HepG2 (cell line): Measurements from ENCODE around the gene ENTPD5. TPM values are rescaled to one million over a fixed set of nuclear protein-coding genes. Genes with fewer than 3 reads are reported as not detected.
A peak's percentile ranks its signal among the peaks of the same experiment; 100 is the strongest.

Experiments
- ATAC-seq: fragments of 200-7000 bp; cut with Tn5 transposase; 3 replicates; pipeline ENCODE4 v1.9.1; 2020; ENCODE audit warnings: mild to moderate bottlenecking, moderate library complexity
- BruUV-seq: library from RNA; stranded (reverse); fragments of 400-500 nt; replicated peaks from 2 replicates; lab custom pipeline; 2021; lab: Mats Ljungman, UMichigan
- CTCF ChIA-PET: fragments of 300-600 bp; formaldehyde crosslinking; extraction: SDS; loops from one replicate; lab custom pipeline; 2021; ENCODE audit warnings: low total read pairs, inconsistent platforms, low intra/inter-chr PET ratio; lab: Yijun Ruan, JAX
- POLR2A ChIA-PET: fragments of 350-600 bp; sonication (Branson Sonifier 250); formaldehyde crosslinking; loops from one replicate; lab custom pipeline; 2020; ENCODE audit warnings: antibody characterized with exemption, inconsistent platforms; lab: Yijun Ruan, JAX
- DNase-seq: peaks from one replicate; pipeline ENCODE4 v3.0.0-alpha.2; 2015; ENCODE audit warnings: low spot score
- FAIRE-seq: peaks from 3 replicates; lab custom pipeline; 2011; peaks lifted over from hg19 to GRCh38; lab: Jason Lieb, UNC
- H2AFZ ChIP-seq: one replicate; pipeline ENCODE4 v1.6.1; 2011; ENCODE audit warnings: low read length, inconsistent platforms
- H3K27ac ChIP-seq: fragments of 300-600 bp; 3 replicates; pipeline ENCODE4 v1.8.0; 2011; ENCODE audit warnings: mixed run types, mild to moderate bottlenecking, mixed read lengths, low read length, inconsistent platforms; ENCODE audit not compliant: insufficient read depth; ENCODE audit errors: extremely low read length
- H3K27me3 ChIP-seq, 2 experiments: fragments of 200-600 bp in 1 of 2; 2 replicates in 1 of 2; 3 replicates in 1 of 2; pipeline versions ENCODE4 v1.6.0 to v1.8.0; 2011; ENCODE audit warnings: low read length in 2 of 2, mild to moderate bottlenecking in 2 of 2, moderate library complexity in 2 of 2, inconsistent platforms in 1 of 2; ENCODE audit not compliant: insufficient read depth in 2 of 2, control insufficient read depth in 1 of 2
- H3K36me3 ChIP-seq, 2 experiments: fragments of 200-600 bp in 1 of 2; replicated peaks in 1 of 2; 2 replicates in 1 of 2; 3 replicates in 1 of 2; pipeline versions ENCODE4 v1.5.1 to v1.8.0; 2011; ENCODE audit warnings: low read length in 2 of 2, inconsistent platforms in 1 of 2; ENCODE audit not compliant: insufficient read depth in 2 of 2, control insufficient read depth in 1 of 2
- H3K4me1 ChIP-seq: 2 replicates; pipeline ENCODE4 v1.5.1; 2012; ENCODE audit warnings: low read length, inconsistent platforms; ENCODE audit not compliant: insufficient read depth
- H3K4me2 ChIP-seq: 2 replicates; pipeline ENCODE4 v1.6.0; 2011; ENCODE audit warnings: low read depth, low read length, inconsistent platforms
- H3K4me3 ChIP-seq, 3 experiments: fragments of 200-600 bp in 1 of 3; sonication (generic), shearing (Covaris generic) in 1 of 3; replicated peaks in 1 of 3; 2 replicates each; pipeline ENCODE4 v1.5.1; 2011 to 2016; ENCODE audit warnings: low read length in 3 of 3, inconsistent platforms in 2 of 3, low read depth in 2 of 3, mild to moderate bottlenecking in 2 of 3, control low read depth in 1 of 3, mixed read lengths in 1 of 3; ENCODE audit not compliant: insufficient read depth in 1 of 3
- H3K79me2 ChIP-seq: one replicate; pipeline ENCODE4 v1.6.1; 2011; ENCODE audit warnings: low read length, inconsistent platforms; ENCODE audit not compliant: insufficient read depth
- H3K9ac ChIP-seq: 2 replicates; pipeline ENCODE4 v1.6.0; 2011; ENCODE audit warnings: mild to moderate bottlenecking, low read depth, low read length, inconsistent platforms; ENCODE audit not compliant: insufficient read depth
- H3K9me3 ChIP-seq: 2 replicates; pipeline ENCODE4 v1.5.1; 2012; ENCODE audit warnings: mild to moderate bottlenecking, low read length
- H4K20me1 ChIP-seq: 2 replicates; pipeline ENCODE4 v1.6.0; 2011; ENCODE audit warnings: inconsistent platforms, mild to moderate bottlenecking, low read length, moderate library complexity; ENCODE audit not compliant: insufficient read depth
- ATF7 ChIP-seq, 2 experiments: fragments of 450-650 bp in 1 of 2; sonication (generic) in 1 of 2; formaldehyde crosslinking in 1 of 2; IDR thresholded peaks; 2 replicates each; pipeline versions ENCODE4 v1.4.0 to v1.6.1; 2016 to 2020; ENCODE audit warnings: antibody characterized with exemption in 1 of 2, mild to moderate bottlenecking in 1 of 2, missing genetic modification reagents in 1 of 2
- CREM ChIP-seq, 2 experiments: sonication (generic) in 1 of 2; formaldehyde crosslinking in 1 of 2; IDR thresholded peaks; 2 replicates each; pipeline versions ENCODE4 v1.4.0 to v1.6.1; 2016 to 2020; ENCODE audit warnings: antibody characterized with exemption in 1 of 2, mild to moderate bottlenecking in 1 of 2, missing genetic modification reagents in 1 of 2
- DNMT1 ChIP-seq: sonication (generic); formaldehyde crosslinking; IDR thresholded peaks from 2 replicates; pipeline ENCODE4 v1.5.1; 2020; ENCODE audit warnings: mild to moderate bottlenecking, missing genetic modification reagents
- LCORL ChIP-seq, 2 experiments: fragments of 450-650 bp in 1 of 2; sonication (generic) in 1 of 2; formaldehyde crosslinking in 1 of 2; IDR thresholded peaks; 2 replicates each; pipeline versions ENCODE4 v1.5.0 to v1.6.1; 2017 to 2020; ENCODE audit warnings: antibody characterized with exemption in 1 of 2, missing genetic modification reagents in 1 of 2
- MBNL3 ChIP-seq: fragments of 250-450 bp; sonication (Bioruptor Pico); conservative IDR thresholded peaks from 2 replicates; pipeline ENCODE4 v1.8.0; 2022; ENCODE audit warnings: mild to moderate bottlenecking, inconsistent platforms
- MTF2 ChIP-seq: sonication (generic); formaldehyde crosslinking; IDR thresholded peaks from 2 replicates; pipeline ENCODE4 v1.5.0; 2020; ENCODE audit warnings: missing genetic modification reagents, borderline replicate concordance
- ZNF383 ChIP-seq: sonication (generic); formaldehyde crosslinking; IDR thresholded peaks from 2 replicates; pipeline ENCODE4 v1.4.0; 2020; ENCODE audit warnings: missing genetic modification reagents, mild to moderate bottlenecking, borderline replicate concordance
- ZNF773 ChIP-seq: sonication (generic); formaldehyde crosslinking; IDR thresholded peaks from 2 replicates; pipeline ENCODE4 v1.4.0; 2020; ENCODE audit warnings: missing genetic modification reagents, borderline replicate concordance
- ZNF788 ChIP-seq: sonication (generic); formaldehyde crosslinking; IDR thresholded peaks from 2 replicates; pipeline ENCODE4 v1.5.0; 2020; ENCODE audit warnings: mild to moderate bottlenecking, missing genetic modification reagents, borderline replicate concordance
- WGBS: methylation state at CpG from one replicate; pipeline ENCODE4 v1.1.6; 2017; ENCODE audit warnings: low lambda C conversion rate; 5-methylcytosine and 5-hydroxymethylcytosine counted together
- in situ Hi-C: cut with HindIII; loops from 2 replicates; pipeline ENCODE4 v1.10.0; 2017; ENCODE audit warnings: low pct_unique_long_range_greater_than_20kb; ENCODE audit not compliant: extremely low pct_ligation_motif_present
- intact Hi-C: fragments of 100-400 bp; cut with micrococcal nuclease; formaldehyde crosslinking; loops from one replicate; pipeline ENCODE4 v1.10.0; 2022; ENCODE audit not compliant: unreplicated experiment
- polyA plus RNA-seq, 8 experiments: library from polyadenylated mRNA; depleted of rRNA in 3 of 8; stranded (reverse) in 7 of 8; unstranded in 1 of 8; fragments of >200 nt; fragmentation: Illumina TruSeq in 4 of 8; extraction: Trizol in 4 of 8; gene quantifications; 2 replicates each; pipeline versions ENCODE4 v1.2.1 to v1.2.3, GENCODE V29; 2011 to 2016; ENCODE audit warnings: low read depth in 4 of 8, missing spikeins in 1 of 8, mixed read lengths in 1 of 8; ENCODE audit not compliant: insufficient read depth in 1 of 8
- total RNA-seq, 5 experiments: library from RNA; depleted of rRNA; stranded (reverse); fragments of >200 nt; fragmentation: Illumina TruSeq; extraction: Trizol; gene quantifications; 2 replicates each; pipeline ENCODE4 v1.2.3, GENCODE V29; 2016; ENCODE audit warnings: low read depth in 1 of 5
- TF ChIP-seq, protein P1 (sequence below): IDR thresholded peaks from 2 replicates; pipeline ENCODE4 v1.6.1; 2018; ENCODE audit warnings: missing genetic modification reagents
- TF ChIP-seq, protein P2 (sequence below): sonication (generic); formaldehyde crosslinking; IDR thresholded peaks from 2 replicates; pipeline ENCODE4 v1.4.0; 2020; ENCODE audit warnings: missing genetic modification reagents, mild to moderate bottlenecking, borderline replicate concordance

The ENTPD5 gene
- total and polyA plus RNA-seq, 2 of the 13 experiments (the other 11 are each of a cell fraction or from before 2014, with no cell fraction given), result 33.8 to 43.3 TPM

DNA sequence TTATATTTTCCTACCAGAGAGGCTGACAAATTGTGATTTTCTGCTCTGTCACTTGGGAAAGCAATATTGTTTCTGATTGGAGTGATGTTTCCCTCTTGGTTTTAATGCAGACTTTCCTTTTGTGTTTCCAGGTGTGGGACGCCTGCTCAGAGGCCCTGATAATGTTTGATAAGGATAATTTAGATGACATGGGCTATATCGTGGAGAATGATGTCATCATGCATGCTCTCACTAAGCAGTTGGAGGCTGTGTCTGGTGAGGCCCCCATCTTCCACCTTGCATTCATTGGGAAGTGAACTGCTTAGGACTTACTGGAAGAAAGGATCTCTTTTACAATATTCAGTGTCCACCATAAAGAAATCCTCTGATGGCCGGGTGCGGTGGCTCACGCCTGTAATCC, 63.4 kb downstream of the ENTPD5 start:
- CTCF ChIA-PET, result no interaction called here
- Histone ChIP-seq H3K79me2 (no peaks in the 10 kb centered on the region), H3K4me2 (no peak overlapping the region), H3K4me1 (peaks cover 11% of the 10 kb centered on the region), H3K9ac (no peak overlapping the region), H3K9me3 (no peaks in the 10 kb centered on the region), H3K27me3 (no peaks in the 10 kb centered on the region), H3K36me3 (peaks cover 8 to 42% of the 10 kb centered on the region in 2 experiments), H4K20me1 (no peaks in the 10 kb centered on the region), H2AFZ (no peak overlapping the region), H3K4me3 (no peak overlapping the region), H3K27ac (no peak overlapping the region)
- in situ Hi-C loops, result no loop called here
- intact Hi-C loops, result no loop called here
- POLR2A ChIA-PET, result no interaction called here
- TF ChIP-seq ATF7 (IDR thresholded peaks at IDR 0.05), result peak; percentile 84
- TF ChIP-seq ATF7 (CRISPR knock-in tag; IDR thresholded peaks at IDR 0.05), result no peak
- no peak for TF ChIP-seq CREM (IDR thresholded peaks at IDR 0.05)
- no peak for TF ChIP-seq CREM (CRISPR knock-in tag; IDR thresholded peaks at IDR 0.05)
- 96% methylated on average over 5 of the region's 5 CpGs for WGBS
- ATAC-seq (no peak), DNase-seq (no peak), FAIRE-seq (no peak)
- BruUV-seq, result no TSS peak

DNA sequence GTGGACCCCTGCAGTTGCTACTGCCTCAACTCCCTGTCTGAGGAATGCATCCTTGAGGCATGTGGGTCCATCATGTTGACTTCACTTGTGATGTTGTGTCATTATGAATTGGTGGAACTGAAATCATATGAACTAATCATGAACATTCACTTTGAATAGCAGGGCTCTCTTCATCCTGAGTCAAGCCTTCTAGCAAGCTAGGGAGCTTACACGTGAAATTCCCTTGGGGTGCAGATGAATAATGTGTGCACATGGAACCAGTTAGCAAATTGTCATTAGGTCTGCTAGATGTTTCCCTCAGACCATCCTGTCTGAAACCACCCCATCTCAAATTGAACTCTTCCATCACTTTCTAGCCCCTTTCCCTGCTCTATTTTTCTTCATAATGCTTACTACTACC, 65.4 kb downstream of the ENTPD5 start:
- ATAC-seq (no peak), DNase-seq (no peak), FAIRE-seq (no peak)
- Histone ChIP-seq H3K27me3 (no peaks in the 10 kb centered on the region), H3K9ac (no peak overlapping the region), H3K4me2 (no peak overlapping the region), H2AFZ (no peak overlapping the region), H4K20me1 (no peaks in the 10 kb centered on the region), H3K4me1 (peaks cover 11% of the 10 kb centered on the region), H3K9me3 (no peaks in the 10 kb centered on the region), H3K27ac (no peak overlapping the region), H3K36me3 (peaks cover 8 to 26% of the 10 kb centered on the region in 2 experiments), H3K79me2 (no peaks in the 10 kb centered on the region), H3K4me3 (no peak overlapping the region)
- POLR2A ChIA-PET, result no interaction called here
- WGBS, result 100% methylated on average over 1 of the region's 1 CpG
- CTCF ChIA-PET, result no interaction called here
- intact Hi-C loops (loop anchor here (5.0 kb wide), 1 partner anchor 84 kb away; no protein-coding TSS in a partner anchor), in situ Hi-C loops (loop anchor here (5.0 kb wide), 1 partner anchor 64 kb away; the partner anchor contains the start of genes BBOF1 and ENTPD5)
- no TSS peak for BruUV-seq
- TF ChIP-seq, protein P1, sequence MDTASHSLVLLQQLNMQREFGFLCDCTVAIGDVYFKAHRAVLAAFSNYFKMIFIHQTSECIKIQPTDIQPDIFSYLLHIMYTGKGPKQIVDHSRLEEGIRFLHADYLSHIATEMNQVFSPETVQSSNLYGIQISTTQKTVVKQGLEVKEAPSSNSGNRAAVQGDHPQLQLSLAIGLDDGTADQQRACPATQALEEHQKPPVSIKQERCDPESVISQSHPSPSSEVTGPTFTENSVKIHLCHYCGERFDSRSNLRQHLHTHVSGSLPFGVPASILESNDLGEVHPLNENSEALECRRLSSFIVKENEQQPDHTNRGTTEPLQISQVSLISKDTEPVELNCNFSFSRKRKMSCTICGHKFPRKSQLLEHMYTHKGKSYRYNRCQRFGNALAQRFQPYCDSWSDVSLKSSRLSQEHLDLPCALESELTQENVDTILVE (CRISPR knock-in tag), result no peak
- TF ChIP-seq ZNF773 (CRISPR knock-in tag), result no peak
- no peak for TF ChIP-seq MTF2 (CRISPR knock-in tag)
- no peak for TF ChIP-seq DNMT1 (CRISPR knock-in tag)
- no peak for TF ChIP-seq ZNF788
- no peak for TF ChIP-seq LCORL (IDR thresholded peaks at IDR 0.05)
- no peak for TF ChIP-seq LCORL (CRISPR knock-in tag; IDR thresholded peaks at IDR 0.05)
- no peak for TF ChIP-seq ZNF383
- TF ChIP-seq, protein P2, sequence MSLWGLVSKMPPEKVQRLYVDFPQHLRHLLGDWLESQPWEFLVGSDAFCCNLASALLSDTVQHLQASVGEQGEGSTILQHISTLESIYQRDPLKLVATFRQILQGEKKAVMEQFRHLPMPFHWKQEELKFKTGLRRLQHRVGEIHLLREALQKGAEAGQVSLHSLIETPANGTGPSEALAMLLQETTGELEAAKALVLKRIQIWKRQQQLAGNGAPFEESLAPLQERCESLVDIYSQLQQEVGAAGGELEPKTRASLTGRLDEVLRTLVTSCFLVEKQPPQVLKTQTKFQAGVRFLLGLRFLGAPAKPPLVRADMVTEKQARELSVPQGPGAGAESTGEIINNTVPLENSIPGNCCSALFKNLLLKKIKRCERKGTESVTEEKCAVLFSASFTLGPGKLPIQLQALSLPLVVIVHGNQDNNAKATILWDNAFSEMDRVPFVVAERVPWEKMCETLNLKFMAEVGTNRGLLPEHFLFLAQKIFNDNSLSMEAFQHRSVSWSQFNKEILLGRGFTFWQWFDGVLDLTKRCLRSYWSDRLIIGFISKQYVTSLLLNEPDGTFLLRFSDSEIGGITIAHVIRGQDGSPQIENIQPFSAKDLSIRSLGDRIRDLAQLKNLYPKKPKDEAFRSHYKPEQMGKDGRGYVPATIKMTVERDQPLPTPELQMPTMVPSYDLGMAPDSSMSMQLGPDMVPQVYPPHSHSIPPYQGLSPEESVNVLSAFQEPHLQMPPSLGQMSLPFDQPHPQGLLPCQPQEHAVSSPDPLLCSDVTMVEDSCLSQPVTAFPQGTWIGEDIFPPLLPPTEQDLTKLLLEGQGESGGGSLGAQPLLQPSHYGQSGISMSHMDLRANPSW (CRISPR knock-in tag), result no peak
- TF ChIP-seq MBNL3, result no peak
